Measurements from ENCODE around the gene AP3D1. TPM values are rescaled to one million over a fixed set of nuclear protein-coding genes. Genes with fewer than 3 reads are reported as not detected.
A peak's percentile ranks its signal among the peaks of the same experiment; 100 is the strongest.

Gene AP3D1
- total and polyA plus RNA-seq, 9 of the 15 experiments (the other 6 are each of a cell fraction or from before 2014, with no cell fraction given) = 1.2 to 86.1 (median 35.9) TPM

- no peak for TF ChIP-seq RNF219 (CRISPR knock-in tag; IDR thresholded peaks at IDR 0.05)
Observed at GRCh38 chr19:2096480-2097202, 54.7 kb downstream of the AP3D1 start, which contains the start of gene IZUMO4 (continued).

- in situ Hi-C loops (cut with MboI) (no loop called here), intact Hi-C loops (cut with micrococcal nuclease) (no loop called here)
- FAIRE-seq = no peak
- H3K36me3 ChIP-seq (ENCODE audit: control insufficient read depth, insufficient read depth, low read length) = peaks cover 22% of the 10 kb centered on the region; the same call in 2 of the 3 replicates
- no peaks in the 10 kb centered on the region for H3K9me3 ChIP-seq (replicated peaks; ENCODE audit: control insufficient read depth, insufficient read depth, low read depth, low read length)
- BruUV-seq (replicated peaks) = no TSS peak
- peak within 1 kb of the TSS; percentile 97 for H2AFZ ChIP-seq (ENCODE audit: low read depth, low read length)
- H3K4me3 ChIP-seq = peak within 1 kb of the TSS; percentile 97
- H4K20me1 ChIP-seq (replicated peaks; ENCODE audit: control insufficient read depth, insufficient read depth, low read length) = no peaks in the 10 kb centered on the region
- peaks cover 6 to 59% of the 10 kb centered on the region in 2 experiments; a peak in 4 of 5 replicates for H3K4me1 ChIP-seq (replicated peaks in 1 of 2; ENCODE audit: control insufficient read depth in 2 of 2, insufficient read depth in 2 of 2, low read length in 2 of 2)
- H3K9me1 ChIP-seq (ENCODE audit: control insufficient read depth, insufficient read depth, low read length) = no peaks in the 10 kb centered on the region
- no peaks in the 10 kb centered on the region for H3K27me3 ChIP-seq (ENCODE audit: control insufficient read depth in 2 of 2, insufficient read depth in 2 of 2, low read length in 2 of 2)
- ChIA-PET POLR2A (interaction anchor here (0.6 to 1.0 kb wide), 4 partner anchors 9 to 54 kb away, joined by 3 to 4 read pairs (median 4); no protein-coding TSS in a partner anchor), CTCF (ENCODE audit: low intra/inter-chr PET ratio) (interaction anchor here (0.6 to 0.7 kb wide), 2 partner anchors 295 to 526 kb away, joined by 3 read pairs; no protein-coding TSS in a partner anchor)
- WGBS (ENCODE audit: insufficient coverage, low coverage, missing lambda C conversion rate) = 2% methylated on average over 36 of the region's 56 CpGs
- ATAC-seq = peak; percentile 74
- H3K9ac ChIP-seq (ENCODE audit: insufficient read depth in 1 of 2, low read depth in 2 of 2, low read length in 2 of 2) = peak within 1 kb of the TSS; percentile 77 to 94
- H3K79me2 ChIP-seq (ENCODE audit: control insufficient read depth, insufficient read depth, low read length) = peaks cover 27% of the 10 kb centered on the region
- peak within 1 kb of the TSS; percentile 91 for H3K4me2 ChIP-seq (ENCODE audit: insufficient read depth, low read length)
- H3K27ac ChIP-seq (ENCODE audit: extremely low read depth, low read depth, low read length) = peak within 1 kb of the TSS; percentile 88
- peak; percentile 74 to 91 (median 82) for DNase-seq (ENCODE audit: extremely low read depth in 1 of 4, low spot score in 3 of 4)
- TF ChIP-seq ZNF324 (CRISPR knock-in tag; IDR thresholded peaks at IDR 0.05) (no peak), CBX1 (IDR thresholded peaks at IDR 0.05; ENCODE audit: low read depth) (peak; percentile 38; the same call in 1 of the 2 replicates), GTF2A2 (tag; IDR thresholded peaks at IDR 0.05) (no peak), ETS1 (conservative IDR thresholded peaks at IDR 0.05; ENCODE audit: control insufficient read depth, low read depth, low read length) (peak; percentile 76; the same call in 1 of the 2 replicates), SOX6 (IDR thresholded peaks at IDR 0.05) (peak; percentile 54; the same call in 1 of the 2 replicates), ID3 (CRISPR knock-in tag; IDR thresholded peaks at IDR 0.05) (no peak), ID3 (tag; IDR thresholded peaks at IDR 0.05) (peak; percentile 83), NR4A1 (CRISPR knock-in tag; IDR thresholded peaks at IDR 0.05) (peak; percentile 85), NR4A1 (tag; IDR thresholded peaks at IDR 0.05) (peak; percentile 53; the same call in 1 of the 2 replicates)
Observed at GRCh38 chr19:2096034-2096479, 55.3 kb downstream of the AP3D1 start, which contains the start of gene MOB3A. Gene MOB3A, minus strand, starts transcription at chr19:2096326. Its CDS starts 17,766 bp downstream, at chr19:2078560.
